Fibroblast of lung (primary cell): ENCODE measurements around the gene IL32.

ENCODE experiments used
- EZH2 ChIP-seq: IDR thresholded peaks from 2 replicates; pipeline ENCODE4 v1.5.1; 2012; ENCODE audit warnings: low read length, control low read depth, mild to moderate bottlenecking; ENCODE audit errors: missing control alignments
- TF ChIP-seq, protein P1 (sequence below), 2 donors: IDR thresholded peaks in 1 of 2; conservative IDR thresholded peaks in 1 of 2; 1 replicate in 1 of 2; 2 replicates in 1 of 2; pipeline ENCODE4 v1.5.1; 2011 to 2012; ENCODE audit warnings: low read length in 2 of 2, control low read depth in 1 of 2, inconsistent platforms in 1 of 2, low read depth in 1 of 2, mild to moderate bottlenecking in 1 of 2

DNA sequence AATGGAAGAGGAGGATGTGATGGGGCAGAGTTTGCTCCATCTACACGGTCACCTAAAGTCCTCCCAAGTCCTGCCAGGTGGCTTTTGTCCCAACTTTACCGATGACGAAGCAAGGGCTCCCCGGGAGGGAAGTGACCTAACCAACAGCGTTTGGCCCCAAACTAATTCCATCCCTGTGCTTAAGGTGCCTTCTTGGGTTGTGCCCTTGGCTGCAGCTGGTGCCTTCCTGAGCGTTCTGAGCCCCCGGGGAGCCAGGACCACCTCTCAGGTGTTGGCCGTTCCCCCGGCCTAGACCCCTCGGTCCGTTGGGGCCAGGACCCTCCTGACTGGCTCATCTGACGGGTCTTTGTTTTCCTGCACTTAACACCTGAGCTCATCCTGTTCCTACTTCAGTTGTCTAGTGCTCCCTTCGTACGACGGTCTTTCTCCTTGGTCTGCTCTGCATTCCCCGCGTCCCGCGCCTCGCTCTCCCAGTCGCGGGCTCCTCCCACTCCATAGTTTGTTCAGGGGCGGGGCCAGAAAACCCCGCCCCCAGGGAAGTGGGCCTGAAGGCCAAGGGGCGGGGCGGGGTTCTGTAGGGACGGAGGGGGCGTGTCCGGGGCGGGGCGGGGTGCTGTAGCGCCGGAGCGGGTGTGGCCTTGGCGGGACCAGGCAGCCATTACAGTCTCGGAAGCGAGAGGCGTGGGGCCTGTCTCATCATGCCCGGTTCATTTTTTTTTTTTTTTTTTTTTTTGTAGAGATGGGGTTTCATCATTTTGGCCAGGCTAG, 34.5 kb downstream of the IL32 start:
- TF ChIP-seq, protein P1, sequence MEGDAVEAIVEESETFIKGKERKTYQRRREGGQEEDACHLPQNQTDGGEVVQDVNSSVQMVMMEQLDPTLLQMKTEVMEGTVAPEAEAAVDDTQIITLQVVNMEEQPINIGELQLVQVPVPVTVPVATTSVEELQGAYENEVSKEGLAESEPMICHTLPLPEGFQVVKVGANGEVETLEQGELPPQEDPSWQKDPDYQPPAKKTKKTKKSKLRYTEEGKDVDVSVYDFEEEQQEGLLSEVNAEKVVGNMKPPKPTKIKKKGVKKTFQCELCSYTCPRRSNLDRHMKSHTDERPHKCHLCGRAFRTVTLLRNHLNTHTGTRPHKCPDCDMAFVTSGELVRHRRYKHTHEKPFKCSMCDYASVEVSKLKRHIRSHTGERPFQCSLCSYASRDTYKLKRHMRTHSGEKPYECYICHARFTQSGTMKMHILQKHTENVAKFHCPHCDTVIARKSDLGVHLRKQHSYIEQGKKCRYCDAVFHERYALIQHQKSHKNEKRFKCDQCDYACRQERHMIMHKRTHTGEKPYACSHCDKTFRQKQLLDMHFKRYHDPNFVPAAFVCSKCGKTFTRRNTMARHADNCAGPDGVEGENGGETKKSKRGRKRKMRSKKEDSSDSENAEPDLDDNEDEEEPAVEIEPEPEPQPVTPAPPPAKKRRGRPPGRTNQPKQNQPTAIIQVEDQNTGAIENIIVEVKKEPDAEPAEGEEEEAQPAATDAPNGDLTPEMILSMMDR (conservative IDR thresholded peaks at IDR 0.05 in 1 of 2, IDR thresholded peaks at IDR 0.05 in 1 of 2; ENCODE audit: low read depth in 1 of 2, low read length in 2 of 2): no peak
- TF ChIP-seq EZH2: no peak
